ENCODE results near the gene TLE6. TPM values are rescaled to one million over a fixed set of nuclear protein-coding genes. Genes with fewer than 3 reads are reported as not detected.

TLE6 gene
- total RNA-seq, 1 donor from 2014 or later = 21.0 TPM

DNA sequence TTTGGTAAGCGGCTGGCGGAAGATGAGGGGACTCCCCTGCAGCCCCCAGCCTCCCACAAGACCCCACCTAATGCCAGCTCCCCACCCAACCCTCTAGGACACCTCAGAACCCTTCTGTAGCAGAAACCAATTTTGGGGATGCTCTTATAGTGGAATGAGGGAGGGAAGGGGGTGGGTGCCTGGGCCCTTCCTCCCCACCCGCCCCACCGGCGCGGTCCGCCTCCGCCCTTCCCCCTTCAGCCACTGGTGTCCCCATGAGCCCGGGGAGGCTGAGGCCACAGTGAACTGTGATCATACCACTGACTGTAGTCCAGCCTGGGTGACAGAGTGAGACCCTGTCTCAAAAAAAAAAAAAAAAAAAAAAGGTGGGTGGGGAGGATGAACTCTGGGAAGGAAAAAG, 16.2 kb downstream of the TLE6 start:
- Mint-ChIP-seq H3K36me3 (ENCODE audit: insufficient read depth) (peaks cover 16% of the 10 kb centered on the region), H3K9me3 (ENCODE audit: low read depth) (no peaks in the 10 kb centered on the region), H3K4me1 (ENCODE audit: low read depth) (no peaks in the 10 kb centered on the region), H3K27me3 (no peaks in the 10 kb centered on the region), H3K4me3 (ENCODE audit: low read depth) (no peak overlapping the region), H3K27ac (no peak overlapping the region)
- no peak for DNase-seq (ENCODE audit: low spot score, unreplicated experiment)
- TF ChIP-seq, protein P1, sequence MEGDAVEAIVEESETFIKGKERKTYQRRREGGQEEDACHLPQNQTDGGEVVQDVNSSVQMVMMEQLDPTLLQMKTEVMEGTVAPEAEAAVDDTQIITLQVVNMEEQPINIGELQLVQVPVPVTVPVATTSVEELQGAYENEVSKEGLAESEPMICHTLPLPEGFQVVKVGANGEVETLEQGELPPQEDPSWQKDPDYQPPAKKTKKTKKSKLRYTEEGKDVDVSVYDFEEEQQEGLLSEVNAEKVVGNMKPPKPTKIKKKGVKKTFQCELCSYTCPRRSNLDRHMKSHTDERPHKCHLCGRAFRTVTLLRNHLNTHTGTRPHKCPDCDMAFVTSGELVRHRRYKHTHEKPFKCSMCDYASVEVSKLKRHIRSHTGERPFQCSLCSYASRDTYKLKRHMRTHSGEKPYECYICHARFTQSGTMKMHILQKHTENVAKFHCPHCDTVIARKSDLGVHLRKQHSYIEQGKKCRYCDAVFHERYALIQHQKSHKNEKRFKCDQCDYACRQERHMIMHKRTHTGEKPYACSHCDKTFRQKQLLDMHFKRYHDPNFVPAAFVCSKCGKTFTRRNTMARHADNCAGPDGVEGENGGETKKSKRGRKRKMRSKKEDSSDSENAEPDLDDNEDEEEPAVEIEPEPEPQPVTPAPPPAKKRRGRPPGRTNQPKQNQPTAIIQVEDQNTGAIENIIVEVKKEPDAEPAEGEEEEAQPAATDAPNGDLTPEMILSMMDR (IDR thresholded peaks at IDR 0.05; ENCODE audit: unreplicated experiment) = no peak

DNA sequence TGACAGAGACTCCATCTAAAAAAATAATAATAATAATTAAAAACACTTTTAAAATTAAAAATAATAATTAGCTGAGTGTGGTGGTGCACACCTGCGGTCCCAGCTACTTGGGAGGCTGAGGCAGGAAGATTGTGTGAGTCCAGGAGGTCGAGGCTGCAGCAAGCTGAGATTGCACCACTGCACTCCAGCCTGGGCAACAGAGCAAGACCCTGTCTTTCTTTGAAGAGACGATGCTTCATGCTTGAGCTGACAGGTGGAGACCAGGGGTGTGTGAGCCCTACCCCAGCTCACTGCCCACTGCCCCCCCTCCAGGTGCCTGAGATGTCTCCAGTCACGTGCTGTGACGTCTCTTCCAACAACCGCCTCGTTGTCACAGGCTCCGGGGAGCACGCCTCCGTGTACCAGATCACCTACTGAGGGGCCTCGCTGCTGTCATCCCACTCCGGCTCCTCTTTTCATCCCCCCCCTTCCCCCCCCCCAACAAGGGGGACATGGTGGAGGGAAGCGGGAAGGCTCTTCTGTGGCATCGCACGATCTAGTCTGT, 17.3 kb downstream of the TLE6 start:
- no peak for DNase-seq (ENCODE audit: low spot score, unreplicated experiment)
- TF ChIP-seq, protein P1 (IDR thresholded peaks at IDR 0.05; ENCODE audit: unreplicated experiment) = no peak
- Mint-ChIP-seq H3K36me3 (ENCODE audit: insufficient read depth) (peaks cover 22% of the 10 kb centered on the region), H3K27ac (no peak overlapping the region), H3K4me1 (ENCODE audit: low read depth) (no peaks in the 10 kb centered on the region), H3K9me3 (ENCODE audit: low read depth) (no peaks in the 10 kb centered on the region), H3K27me3 (no peaks in the 10 kb centered on the region), H3K4me3 (ENCODE audit: low read depth) (no peak overlapping the region)

DNA sequence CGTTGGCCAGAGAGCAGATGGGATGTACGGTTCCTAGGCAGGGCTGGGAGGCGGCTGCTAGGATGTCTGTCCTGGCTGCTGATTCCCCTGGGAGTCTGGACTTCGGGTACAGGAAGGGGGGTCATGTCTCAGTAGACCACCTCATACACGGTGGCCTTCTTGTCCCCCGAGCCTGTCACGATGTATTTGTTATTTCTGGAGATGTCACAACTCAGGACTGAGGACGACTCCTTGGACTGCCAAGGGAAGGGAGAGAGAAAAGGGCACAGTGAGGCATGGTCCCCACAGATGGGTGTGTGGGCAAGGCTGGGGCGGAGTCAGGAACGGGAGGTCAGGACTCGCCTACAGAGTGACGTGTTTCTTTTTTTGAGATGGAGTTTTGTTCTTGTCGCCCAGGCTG, 20.4 kb downstream of the TLE6 start:
- no peaks in the 10 kb centered on the region for H3K4me1 Mint-ChIP-seq (ENCODE audit: low read depth)
- peaks cover 28% of the 10 kb centered on the region for H3K36me3 Mint-ChIP-seq (ENCODE audit: insufficient read depth)
- DNase-seq (ENCODE audit: low spot score, unreplicated experiment) = no peak
- TF ChIP-seq, protein P1 (IDR thresholded peaks at IDR 0.05; ENCODE audit: unreplicated experiment) = no peak
- no peaks in the 10 kb centered on the region for H3K27me3 Mint-ChIP-seq
- H3K27ac Mint-ChIP-seq = peak overlapping the region; percentile 71
- no peak overlapping the region for H3K4me3 Mint-ChIP-seq (ENCODE audit: low read depth)
- no peaks in the 10 kb centered on the region for H3K9me3 Mint-ChIP-seq (ENCODE audit: low read depth)

DNA sequence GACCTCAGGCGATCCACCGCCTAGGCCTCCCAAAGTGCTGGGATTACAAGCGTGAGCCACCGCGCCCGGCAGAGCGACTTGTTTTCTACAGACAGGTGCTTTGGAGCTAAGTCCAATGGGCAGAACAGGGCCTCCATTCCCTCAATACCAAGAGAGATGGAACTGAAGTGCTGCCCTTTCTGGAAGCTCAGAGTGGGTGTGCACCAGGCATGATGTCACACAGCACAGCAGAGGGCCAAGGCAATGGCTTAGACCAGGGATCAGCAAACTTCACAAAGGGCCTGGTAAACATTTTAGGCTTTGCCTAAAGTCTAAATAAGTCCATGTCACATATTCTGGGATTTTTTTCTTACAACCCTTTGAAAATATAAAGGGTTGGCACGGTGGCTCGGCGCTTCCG, 21.3 kb downstream of the TLE6 start:
- TF ChIP-seq, protein P1 (IDR thresholded peaks at IDR 0.05; ENCODE audit: unreplicated experiment) = no peak
- Mint-ChIP-seq H3K4me1 (ENCODE audit: low read depth) (no peaks in the 10 kb centered on the region), H3K36me3 (ENCODE audit: insufficient read depth) (peaks cover 31% of the 10 kb centered on the region), H3K9me3 (ENCODE audit: low read depth) (no peaks in the 10 kb centered on the region), H3K27me3 (no peaks in the 10 kb centered on the region), H3K4me3 (ENCODE audit: low read depth) (no peak overlapping the region), H3K27ac (no peak overlapping the region)
- DNase-seq (ENCODE audit: low spot score, unreplicated experiment) = no peak

DNA sequence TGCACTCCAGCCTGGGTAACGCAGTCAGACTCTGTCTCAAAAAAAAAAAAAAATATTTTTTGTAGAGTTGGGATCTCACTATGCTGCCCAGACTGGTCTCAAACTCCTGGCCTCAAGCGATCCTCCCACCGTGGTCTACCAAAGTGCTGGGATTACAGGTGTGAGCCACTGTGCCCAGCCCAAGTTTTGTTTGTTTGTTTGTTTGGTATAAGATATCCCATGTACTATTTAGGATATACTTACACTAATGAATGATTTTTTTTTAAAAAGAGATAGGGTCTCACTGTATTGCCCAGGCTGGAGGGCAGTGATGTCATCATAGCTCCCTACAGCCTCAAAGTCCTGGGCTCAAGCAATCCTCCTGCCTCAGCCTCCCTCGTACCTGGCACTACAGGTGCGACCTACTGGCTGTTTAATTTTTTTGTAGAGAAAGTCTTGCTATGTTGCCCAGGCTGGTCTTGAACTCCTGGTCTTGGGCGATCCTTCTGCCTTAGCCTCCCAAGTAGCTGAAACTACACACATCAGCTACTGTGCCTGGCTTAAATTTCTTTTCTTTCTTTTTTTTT, 24.0 kb downstream of the TLE6 start:
- Mint-ChIP-seq H3K27me3 (no peaks in the 10 kb centered on the region), H3K9me3 (ENCODE audit: low read depth) (no peaks in the 10 kb centered on the region), H3K27ac (no peak overlapping the region), H3K4me1 (ENCODE audit: low read depth) (no peaks in the 10 kb centered on the region), H3K36me3 (ENCODE audit: insufficient read depth) (peaks cover 31% of the 10 kb centered on the region), H3K4me3 (ENCODE audit: low read depth) (no peak overlapping the region)
- no peak for DNase-seq (ENCODE audit: low spot score, unreplicated experiment)
- TF ChIP-seq, protein P1 (IDR thresholded peaks at IDR 0.05; ENCODE audit: unreplicated experiment) = no peak
